Stimulated activated CD4-positive, alpha-beta T cell treated with anti-CD3 and anti-CD28 coated beads, Interleukin-4, amount 100 ng/mL, for 24 hours (primary cell): ENCODE data around the gene GPR63.

ENCODE experiments used
- DNase-seq: peaks from one replicate; pipeline ENCODE4 v3.0.0-alpha.2; 2020

GPR63 gene

GRCh38 chr6:96816301-96816817, 20.9 kb downstream of the GPR63 start:
- DNase-seq: no peak

- no peak for DNase-seq
Observed at GRCh38 chr6:96814625-96815024, 22.7 kb downstream of the GPR63 start.

- no peak for DNase-seq
Observed at GRCh38 chr6:96812077-96812703, 25.1 kb downstream of the GPR63 start.

- no peak for DNase-seq
Observed at GRCh38 chr6:96811670-96812069, 25.6 kb downstream of the GPR63 start.

- DNase-seq: no peak
Observed at GRCh38 chr6:96811136-96811535, 26.1 kb downstream of the GPR63 start.

GRCh38 chr6:96809119-96809518, 28.2 kb downstream of the GPR63 start:
- DNase-seq: no peak

GRCh38 chr6:96803106-96803481, 34.2 kb downstream of the GPR63 start:
- no peak for DNase-seq

GRCh38 chr6:96795481-96795880, 41.8 kb downstream of the GPR63 start:
- DNase-seq: no peak

GRCh38 chr6:96794980-96795379, 42.3 kb downstream of the GPR63 start:
- DNase-seq: no peak

GRCh38 chr6:96792561-96793190, 44.6 kb downstream of the GPR63 start:
- DNase-seq: no peak

- DNase-seq: no peak
Observed at GRCh38 chr6:96789871-96790270, 47.4 kb downstream of the GPR63 start.

- no peak for DNase-seq
Observed at GRCh38 chr6:96787846-96788580, 49.3 kb downstream of the GPR63 start.

GRCh38 chr6:96786336-96786735, 50.9 kb downstream of the GPR63 start:
- no peak for DNase-seq

GRCh38 chr6:96784650-96785049, 52.6 kb downstream of the GPR63 start:
- DNase-seq: no peak

GRCh38 chr6:96783307-96783706, 54.0 kb downstream of the GPR63 start:
- no peak for DNase-seq

GRCh38 chr6:96781557-96781956, 55.7 kb downstream of the GPR63 start:
- DNase-seq: no peak

- no peak for DNase-seq
Observed at GRCh38 chr6:96777113-96777512, 60.2 kb downstream of the GPR63 start.

GRCh38 chr6:96775727-96776400, 61.4 kb downstream of the GPR63 start:
- no peak for DNase-seq

GRCh38 chr6:96766769-96767168, 70.5 kb downstream of the GPR63 start:
- DNase-seq: no peak

- DNase-seq: no peak
Observed at GRCh38 chr6:96762599-96762998, 74.7 kb downstream of the GPR63 start.

GRCh38 chr6:96761794-96762193, 75.5 kb downstream of the GPR63 start:
- DNase-seq: no peak

- no peak for DNase-seq
Observed at GRCh38 chr6:96760153-96760687, 77.1 kb downstream of the GPR63 start.

- no peak for DNase-seq
Observed at GRCh38 chr6:96755096-96755495, 82.2 kb downstream of the GPR63 start.
